GM18867 (cell line): ENCODE results near the gene UBL3.
A peak's percentile ranks its signal among the peaks of the same experiment; 100 is the strongest.

Experiments
- ATAC-seq: cut with Tn5 transposase; IDR thresholded peaks from one replicate; pipeline ENCODE4 v1.9.1; 2021; ENCODE audit warnings: mild to moderate bottlenecking, moderate library complexity; ENCODE audit not compliant: unreplicated experiment

UBL3 gene

DNA sequence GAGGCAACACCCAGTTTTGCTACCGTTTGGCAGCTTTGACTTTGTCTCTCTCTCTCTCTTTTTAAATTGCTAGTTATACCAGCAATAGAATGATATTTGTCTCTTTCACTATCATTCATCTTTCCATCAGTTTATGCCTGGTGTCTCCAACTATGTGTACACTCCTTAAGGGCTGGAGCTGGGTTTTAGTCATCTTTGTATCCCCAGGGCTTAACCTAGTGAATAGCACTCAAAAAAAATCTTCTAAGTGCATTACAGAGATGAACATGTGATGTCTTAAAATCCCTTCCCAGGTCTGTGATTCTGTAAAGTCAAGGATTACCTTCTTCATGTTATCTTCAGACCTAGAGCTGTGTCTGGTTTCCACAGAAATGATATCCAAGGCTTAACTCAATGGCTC is 7.8 kb upstream of the UBL3 start:
- ATAC-seq = no peak

DNA sequence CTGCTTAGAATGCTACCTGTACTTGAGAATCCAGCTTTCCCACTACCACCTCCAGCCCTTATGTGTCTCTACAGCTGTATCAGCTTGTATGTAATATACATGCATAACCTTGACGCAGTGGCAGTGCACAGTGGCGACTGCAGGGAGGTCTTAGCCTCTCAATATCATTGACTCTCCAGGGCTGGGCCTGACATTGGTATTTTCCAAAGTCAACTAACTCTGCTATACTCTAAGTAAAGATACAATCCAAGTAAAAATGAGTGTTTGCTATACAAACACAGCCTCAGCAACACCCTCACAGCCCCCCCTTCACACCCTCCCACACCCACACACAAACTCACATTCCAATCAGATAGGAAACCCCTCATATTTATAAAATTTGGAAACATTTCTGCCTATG is 6.7 kb upstream of the UBL3 start:
- no peak for ATAC-seq

DNA sequence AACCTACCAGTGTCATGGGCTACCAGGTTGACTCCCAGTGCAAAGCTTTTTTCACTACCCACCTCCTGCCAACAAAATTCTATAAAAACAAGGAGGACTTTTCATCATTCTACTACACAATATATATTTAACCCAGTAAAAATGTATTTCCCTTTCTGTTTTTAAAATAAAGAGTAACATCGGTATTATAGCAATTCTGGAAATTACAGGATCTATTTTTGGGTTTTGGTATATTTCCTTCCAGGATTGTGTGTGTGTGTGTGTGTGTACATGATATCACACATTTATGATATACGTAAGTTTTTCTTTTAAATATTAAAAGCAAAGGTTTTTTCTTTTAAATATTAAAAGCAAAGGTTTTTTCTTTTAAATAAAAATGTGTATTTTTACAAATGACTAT is 6.0 kb upstream of the UBL3 start:
- no peak for ATAC-seq

DNA sequence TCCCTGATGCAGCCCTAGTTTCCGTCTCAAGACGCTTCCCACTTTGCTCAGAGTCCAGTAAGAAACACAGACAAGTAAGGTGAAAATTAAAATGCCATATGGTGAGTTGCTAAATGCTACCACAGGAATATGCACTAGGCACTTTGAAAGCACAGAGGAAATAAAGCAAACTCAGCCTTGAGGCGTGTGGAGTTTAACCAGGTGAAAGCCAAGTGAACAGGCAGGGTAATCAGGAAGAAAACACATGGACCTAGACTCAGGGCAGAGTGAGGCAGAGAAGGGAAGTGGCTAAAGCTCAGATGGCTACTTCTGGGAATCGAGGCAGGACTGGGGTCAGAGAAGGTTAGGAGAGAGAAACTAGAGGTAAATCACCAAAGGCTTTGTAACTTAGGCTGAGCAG is 5.4 kb upstream of the UBL3 start:
- no peak for ATAC-seq

DNA sequence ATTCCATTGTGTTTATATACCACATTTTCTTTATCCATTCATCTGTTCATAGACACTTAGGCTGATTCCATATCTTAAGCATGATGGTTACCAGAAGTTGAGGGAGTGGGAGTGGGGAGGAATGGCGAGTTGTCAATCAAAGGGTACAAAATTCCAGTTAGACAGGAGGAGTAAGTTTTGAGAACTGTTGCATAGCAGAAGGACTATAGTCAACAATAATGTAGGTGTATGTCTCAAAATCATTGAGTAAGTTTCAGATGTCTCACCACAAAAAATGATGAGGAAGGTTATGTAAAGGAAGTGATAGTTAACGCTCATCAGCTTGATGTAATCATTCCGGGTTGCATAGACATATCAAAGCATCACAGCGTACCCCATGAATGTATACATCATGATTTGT is 4.6 kb upstream of the UBL3 start:
- no peak for ATAC-seq

DNA sequence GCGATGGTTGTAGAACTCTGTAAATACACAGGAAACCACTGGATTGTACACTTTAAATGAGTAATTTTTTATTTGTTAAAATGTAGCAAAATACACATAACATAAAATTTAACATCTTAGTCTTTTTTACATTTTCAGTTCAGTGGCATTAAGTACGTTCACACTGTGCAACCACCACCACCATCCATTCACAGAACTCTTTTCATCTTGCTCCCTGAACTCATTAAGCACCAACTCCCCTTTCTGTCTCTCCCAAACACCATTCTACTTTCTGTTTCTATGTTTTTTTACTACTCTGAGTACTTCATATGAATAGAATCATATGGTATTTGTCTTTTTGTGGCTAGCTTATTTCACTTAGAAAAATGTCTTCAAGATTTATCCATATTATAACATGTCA is 2.7 kb upstream of the UBL3 start:
- ATAC-seq = no peak

DNA sequence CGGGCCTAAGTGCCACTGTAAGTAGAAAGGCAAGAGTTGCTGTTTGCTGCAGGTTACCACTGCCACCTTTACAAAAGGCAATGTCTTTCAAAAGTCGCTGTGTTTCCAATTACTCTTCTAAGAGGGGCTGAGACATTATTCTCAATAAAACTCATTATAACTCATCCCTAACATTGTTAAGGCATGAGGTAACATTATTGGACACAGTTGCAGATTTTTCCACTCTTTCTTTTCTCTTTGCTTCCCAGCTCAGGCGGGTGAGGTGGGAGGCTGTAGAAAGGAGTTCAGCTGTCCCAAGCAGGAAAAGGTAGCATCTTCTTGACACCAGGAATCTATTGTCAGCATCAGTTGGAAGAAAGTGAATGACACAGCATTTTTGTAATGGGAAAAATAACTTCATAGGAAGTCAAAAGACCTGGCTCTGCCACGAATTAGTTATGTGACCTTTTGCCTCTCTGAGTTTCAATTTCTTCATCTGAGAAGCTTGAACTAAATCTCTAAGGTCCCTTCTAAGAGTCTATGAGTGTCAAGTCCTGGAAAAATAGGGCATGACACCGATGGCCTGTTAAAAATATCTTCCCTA is 2.1 kb upstream of the UBL3 start:
- ATAC-seq = no peak

DNA sequence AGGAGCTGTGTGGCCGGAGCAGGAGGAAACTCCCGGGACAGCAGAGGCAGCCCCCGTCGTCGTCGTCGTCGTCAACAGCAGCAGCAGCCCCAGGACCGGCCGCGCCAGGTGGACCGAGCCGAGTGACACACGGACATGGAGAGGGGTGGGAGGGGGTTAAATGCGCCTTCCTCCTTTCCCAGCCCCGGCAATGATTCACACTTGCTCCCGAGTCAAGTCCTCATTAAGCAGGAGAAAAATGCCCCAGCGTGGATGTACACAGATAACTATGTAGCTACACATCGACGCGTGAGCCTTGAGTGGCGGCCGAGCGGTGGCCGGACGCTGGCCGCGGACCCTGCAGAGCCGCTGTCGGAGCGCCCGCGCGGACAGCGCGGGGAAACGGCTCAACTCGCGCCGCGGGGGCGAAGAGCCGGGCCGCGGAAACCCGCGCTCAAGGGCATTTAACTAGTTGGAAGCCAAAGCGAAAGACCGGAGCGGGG is 645 bp downstream of the UBL3 start:
- peak; percentile 34 for ATAC-seq

DNA sequence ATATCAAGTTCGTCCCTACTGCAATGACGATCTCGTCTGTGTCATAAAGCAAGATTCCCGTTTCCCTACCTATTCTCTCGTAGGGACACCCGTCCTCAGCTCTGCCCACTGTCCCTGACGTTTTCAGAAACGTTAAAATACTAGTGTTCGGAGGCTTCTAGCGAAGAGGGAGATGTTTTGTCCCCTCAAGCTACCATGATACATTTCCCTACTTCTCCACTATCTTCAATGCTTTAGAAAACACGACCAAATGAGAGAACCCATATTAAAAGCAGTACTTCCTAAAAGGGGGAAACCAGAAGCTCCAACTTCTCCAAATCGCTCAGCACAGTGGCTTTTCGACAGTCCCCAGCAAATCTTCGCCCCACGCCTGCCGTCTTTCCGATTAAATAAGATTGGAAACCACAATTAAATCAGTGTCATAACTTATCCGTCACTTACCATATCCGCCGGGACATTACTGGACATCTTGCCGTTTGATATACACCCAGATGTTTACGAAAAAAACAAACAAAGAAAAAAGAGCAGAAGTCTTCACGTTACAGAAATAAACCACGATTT is 1.3 kb downstream of the UBL3 start:
- ATAC-seq = no peak

DNA sequence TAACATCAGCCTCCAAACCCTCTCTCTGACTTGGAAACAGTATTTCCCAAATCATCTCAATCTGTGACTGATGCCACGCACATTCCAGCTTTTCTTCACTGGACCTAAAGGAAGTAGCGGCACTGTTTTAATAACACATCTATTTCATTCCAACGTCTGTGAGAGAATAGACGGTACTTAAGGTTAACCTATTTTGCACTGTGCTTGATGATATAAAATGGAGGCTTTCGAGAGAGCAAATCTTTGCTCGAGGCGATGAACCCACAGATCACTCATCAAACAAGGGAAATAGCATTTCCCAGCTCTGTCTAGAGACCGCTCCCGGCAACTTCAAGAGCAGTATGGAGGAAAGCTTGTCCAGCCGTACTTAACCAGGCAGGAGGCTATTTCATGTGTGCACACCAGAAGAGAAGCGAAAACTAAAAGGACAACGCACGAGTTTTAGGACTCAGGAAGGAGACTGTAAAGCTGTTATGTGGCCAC is 2.9 kb downstream of the UBL3 start:
- no peak for ATAC-seq

DNA sequence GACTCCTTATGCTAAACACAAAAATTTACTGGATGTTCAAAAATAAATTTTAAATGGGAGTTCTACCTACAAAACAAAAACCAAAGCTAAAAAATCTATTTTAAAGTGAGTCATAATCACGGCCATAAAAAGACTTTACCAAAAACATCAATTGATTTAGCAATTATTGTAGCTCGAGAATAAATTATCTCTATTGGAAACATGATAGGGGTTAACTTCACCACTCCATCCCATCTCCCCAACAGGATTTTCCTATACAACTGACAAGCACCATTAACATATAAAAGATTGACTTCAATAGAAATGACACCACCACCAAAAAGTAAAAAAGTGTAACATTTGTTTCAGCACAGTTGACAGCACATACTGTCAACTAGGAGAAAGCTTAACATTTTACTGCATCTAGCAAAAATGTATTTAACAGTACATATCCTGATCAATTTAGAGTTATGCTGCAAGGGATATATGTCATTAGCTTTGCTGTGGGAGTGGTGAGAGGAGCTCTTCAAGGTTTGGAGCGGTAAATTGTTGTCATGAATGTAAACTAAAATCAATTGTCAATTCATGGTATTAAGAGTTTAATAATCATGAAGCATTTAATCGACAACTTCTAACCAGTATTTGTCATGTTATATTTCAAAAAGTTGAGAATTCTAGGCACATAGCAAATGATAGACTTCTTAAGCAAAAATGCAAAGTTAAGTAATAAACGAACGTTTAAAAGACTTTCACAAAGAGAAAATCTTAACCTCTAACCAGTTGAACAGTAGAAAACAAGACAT is 3.8 kb downstream of the UBL3 start:
- no peak for ATAC-seq

DNA sequence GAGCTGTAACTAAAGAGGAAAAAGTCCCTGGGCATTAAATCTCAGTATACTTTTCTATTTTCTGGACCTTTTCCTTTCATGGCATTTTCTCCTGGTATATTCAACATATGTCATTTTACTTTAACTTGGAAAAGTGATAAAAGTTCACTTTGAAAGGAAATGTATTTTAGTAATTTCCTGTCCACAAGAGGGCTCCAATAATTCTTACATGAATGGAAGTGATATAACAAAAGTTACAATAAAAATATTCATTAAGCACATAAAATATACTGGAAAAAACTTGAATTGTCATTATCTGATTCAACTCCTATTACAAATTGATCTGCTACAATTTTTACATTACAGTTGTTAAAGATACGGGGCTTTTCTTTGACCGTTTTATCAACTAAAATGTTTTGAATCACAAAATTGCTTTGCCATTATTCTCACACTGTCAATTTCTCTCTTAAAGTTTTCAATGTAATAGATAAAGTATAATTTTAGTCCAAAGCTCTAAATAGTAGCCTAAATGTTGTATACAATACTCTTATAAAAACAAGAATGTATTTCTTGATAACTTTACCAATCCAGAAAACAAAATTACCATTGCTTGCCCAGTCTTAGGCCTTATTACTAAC is 4.9 kb downstream of the UBL3 start:
- no peak for ATAC-seq

DNA sequence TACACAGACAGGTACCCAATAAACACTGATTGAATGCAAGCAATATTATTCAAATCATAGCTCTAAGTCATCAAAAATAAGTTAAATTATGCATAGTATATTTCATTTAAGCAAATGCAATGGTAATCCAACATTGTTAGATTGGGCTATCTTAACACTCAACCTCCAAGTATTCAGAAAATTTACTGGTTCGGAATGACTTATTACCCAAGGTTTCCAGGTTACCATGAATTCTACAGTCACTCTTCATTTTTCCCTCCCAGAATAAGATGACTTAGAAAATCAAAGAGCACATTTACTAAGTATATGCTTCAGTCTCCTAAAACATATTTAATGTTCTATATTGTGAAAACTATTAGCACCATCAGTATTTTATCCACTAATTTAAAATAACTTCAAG is 6.0 kb downstream of the UBL3 start:
- ATAC-seq = no peak

DNA sequence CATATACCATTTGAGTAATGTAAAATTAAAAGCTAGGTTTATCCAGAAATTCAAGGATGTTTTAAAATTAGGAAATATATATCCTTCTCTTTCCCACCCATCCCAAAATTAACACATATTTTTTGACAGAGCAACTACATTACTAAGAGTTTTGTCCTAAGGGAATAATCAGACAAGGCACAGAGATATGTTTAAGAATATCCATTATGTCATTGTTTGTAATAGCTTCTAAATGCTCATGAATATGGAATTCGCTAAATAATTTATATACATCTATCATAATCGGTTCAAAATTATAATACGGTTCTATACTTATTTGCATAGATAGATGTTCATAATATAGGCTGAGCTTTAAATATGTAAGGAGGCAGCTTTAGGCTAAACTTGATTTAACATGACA is 9.8 kb downstream of the UBL3 start:
- no peak for ATAC-seq

DNA sequence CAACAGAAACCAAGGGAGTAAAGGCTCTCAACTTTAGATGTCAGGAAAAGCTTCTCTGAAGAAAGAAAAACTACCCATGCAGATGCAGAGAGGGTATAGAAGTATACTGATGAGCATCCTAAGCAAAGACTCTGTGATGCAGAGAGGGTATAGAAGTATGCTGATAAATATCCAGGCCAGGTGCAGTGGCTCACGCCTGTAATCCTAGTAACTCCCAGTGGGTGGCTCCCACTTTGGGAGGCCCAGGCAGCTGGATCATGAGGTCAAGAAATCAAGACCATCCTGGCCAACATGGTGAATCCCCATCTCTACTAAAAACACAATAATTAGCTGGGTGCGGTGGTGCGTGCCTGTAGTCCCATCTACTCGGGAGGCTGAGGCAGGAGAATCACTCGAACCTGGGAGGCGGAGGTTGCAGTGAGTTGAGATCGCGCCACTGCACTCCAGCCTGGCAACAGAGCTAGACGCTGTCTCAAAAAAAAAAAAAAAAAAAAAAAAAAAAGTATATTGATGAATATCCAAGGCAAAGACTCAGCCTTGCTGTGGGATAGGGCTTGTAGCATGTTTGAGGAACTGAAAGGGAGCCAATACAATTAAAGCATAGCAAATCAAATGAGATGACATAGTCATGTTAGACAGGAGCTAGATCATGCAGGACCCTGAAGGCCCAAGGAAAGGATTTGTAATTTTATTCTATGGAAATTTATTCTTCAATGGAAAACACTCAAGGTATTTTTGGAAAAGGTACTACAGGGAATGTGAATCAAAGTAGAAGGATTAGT is 14.9 kb downstream of the UBL3 start:
- no peak for ATAC-seq

DNA sequence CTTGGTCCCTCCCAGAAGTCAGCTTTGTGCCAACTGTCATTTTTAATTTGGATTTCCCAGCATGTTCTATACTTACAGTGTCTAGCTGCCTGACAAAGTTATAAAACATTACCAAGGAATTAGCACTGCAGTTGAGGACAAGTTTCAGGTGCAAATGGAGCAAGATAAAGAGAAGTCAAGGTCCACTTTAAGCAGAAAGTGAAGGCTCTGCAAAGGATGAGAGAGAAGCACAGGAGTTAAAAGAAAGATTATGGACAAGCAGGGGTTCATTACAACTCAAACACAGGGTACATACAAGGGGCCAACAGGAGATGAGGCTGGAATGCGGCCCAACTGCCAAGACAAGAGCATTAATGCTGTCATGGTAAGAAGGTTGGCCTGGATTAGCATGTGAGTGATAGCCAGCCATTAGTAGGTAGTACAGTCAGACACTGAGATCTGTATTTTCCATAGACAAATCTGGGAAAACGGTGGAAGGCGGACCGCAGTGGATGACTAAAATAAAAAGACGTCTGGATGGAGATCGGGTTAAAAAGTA is 17.6 kb downstream of the UBL3 start:
- ATAC-seq = no peak

DNA sequence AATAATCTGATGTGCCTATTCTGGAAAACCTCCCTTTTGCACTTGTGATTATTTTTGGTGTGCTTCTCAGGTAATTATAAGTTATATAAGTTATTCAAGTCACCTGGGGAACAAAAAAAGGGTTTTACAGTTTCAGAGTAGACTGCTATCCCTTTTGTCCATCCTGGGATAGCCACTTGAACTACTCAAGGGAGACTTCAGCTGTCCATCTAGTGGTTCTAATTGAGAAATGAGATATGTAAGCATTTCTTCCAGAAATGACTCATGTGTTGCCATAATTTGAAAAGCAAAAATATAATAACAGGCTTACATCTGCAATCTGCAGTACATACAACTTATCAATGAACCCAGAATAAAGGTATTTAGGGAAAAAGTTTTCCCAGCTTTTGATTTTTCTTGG is 20.4 kb downstream of the UBL3 start:
- ATAC-seq = no peak

DNA sequence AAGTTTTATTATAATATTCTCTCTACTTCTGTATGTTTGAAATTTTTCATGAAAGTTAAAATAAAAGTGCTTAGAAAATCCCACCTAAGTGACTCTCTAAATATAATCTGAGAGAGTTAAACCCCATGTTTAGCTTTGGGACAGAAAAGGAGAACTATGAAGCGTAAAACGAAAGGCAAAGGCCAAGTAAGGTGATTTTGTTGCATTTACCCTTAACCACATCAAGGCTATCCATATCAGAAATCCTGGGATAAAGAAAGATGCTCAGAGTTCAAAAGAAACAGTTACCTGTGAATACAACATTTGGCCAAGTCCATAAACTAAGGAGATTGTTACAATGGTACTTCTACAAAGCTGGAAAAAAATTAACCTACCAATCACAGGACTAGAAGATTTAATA is 31.3 kb downstream of the UBL3 start:
- ATAC-seq = no peak

DNA sequence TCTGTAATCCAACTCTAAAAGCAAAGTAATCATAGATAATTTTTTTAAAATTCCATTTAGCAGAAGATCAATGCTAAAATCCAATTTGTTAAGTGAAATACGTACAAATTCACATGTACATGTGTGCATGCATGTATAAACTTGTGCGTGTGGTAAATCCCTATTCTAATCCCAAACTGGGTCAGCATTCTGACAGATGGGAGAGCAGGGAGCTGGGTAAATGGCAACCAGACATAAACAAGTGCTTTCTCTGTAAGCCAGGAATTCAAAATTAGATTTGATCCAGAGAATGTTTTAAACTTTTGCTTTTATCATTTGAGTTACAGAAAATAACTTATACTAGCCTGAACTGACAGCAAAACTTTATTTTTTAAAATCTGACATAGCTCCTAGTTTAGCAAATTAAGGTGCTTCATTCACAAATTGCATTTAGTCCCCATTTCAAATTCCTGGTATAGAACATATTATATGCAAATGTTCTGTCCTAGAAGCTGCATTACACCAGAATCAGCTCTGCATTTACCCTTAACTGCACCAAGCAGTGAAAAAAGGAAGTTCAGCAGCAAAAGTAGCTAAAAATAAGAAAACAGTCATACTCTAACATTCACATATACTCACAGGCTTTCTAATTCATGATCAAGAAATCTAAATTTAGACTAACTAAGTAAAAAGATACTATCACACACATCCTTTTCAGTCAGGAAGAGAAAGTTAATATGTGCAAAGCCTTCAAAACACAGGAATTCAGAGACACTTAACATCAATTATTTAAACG is 32.6 kb downstream of the UBL3 start:
- ATAC-seq = peak; percentile 97

DNA sequence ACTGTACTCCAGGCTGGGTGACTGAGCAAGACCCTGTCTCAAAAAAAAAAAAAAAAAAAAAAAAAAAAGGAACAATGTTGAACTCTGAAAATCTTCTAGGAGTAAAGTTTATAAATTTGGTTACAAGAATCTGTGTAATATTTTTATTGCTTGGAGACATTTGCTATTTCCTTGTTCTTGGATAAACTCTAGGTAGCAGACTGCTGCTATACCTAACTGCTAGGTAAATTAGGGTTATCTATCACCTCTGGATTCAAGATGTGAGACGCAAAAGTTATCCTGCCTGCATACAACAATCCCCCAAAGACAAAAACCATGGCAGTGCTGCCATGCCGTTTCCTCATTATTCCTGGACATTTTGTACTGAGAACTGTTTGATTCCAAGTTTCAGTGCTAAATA is 33.7 kb downstream of the UBL3 start:
- no peak for ATAC-seq
